ENCODE measurements around the gene PAIP2.
"Not testable (repeated sequence)": the region's sequence is repeated elsewhere in the genome, so short reads cannot be mapped to it uniquely, and the experiment has no call there.

The PAIP2 gene

GRCh38 chr5:139403787-139404483 is 62.3 kb downstream of the PAIP2 start, which contains the start of gene SPATA24:
SPATA24 (minus strand) TSS chr5:139404089; CDS start chr5:139404060, 29 bp downstream.
- Mint-ChIP-seq H3K9me3 (no peaks in the 10 kb centered on the region), H3K27me3 (no peaks in the 10 kb centered on the region), H3K4me3 (peak within 1 kb of the TSS; percentile 89), H3K4me1 (peaks cover 58% of the 10 kb centered on the region), H3K36me3 (peaks cover 7% of the 10 kb centered on the region), H3K27ac (peak within 1 kb of the TSS; percentile 85)
- ATAC-seq: peak; percentile 93

GRCh38 chr5:139404484-139404840 is 62.8 kb downstream of the PAIP2 start:
- Mint-ChIP-seq H3K4me3 (peak overlapping the region; percentile 89), H3K36me3 (peaks cover 4% of the 10 kb centered on the region), H3K9me3 (no peaks in the 10 kb centered on the region), H3K27me3 (no peaks in the 10 kb centered on the region), H3K4me1 (peaks cover 53% of the 10 kb centered on the region), H3K27ac (peak overlapping the region; percentile 85)
- no peak for ATAC-seq

GRCh38 chr5:139406963-139407362 is 65.3 kb downstream of the PAIP2 start:
- no peak for ATAC-seq
- no peak overlapping the region for H3K4me3 Mint-ChIP-seq
- peak overlapping the region; percentile 77 for H3K27ac Mint-ChIP-seq
- peaks cover 6% of the 10 kb centered on the region for H3K36me3 Mint-ChIP-seq
- peaks cover 45% of the 10 kb centered on the region for H3K4me1 Mint-ChIP-seq
- H3K9me3 Mint-ChIP-seq: no peaks in the 10 kb centered on the region
- no peaks in the 10 kb centered on the region for H3K27me3 Mint-ChIP-seq

- Mint-ChIP-seq H3K27me3 (no peaks in the 10 kb centered on the region), H3K4me3 (peak overlapping the region; percentile 0)
These were observed 65.9 kb downstream of the PAIP2 start for GRCh38 chr5:139407517-139407916.

GRCh38 chr5:139408191-139408590 is 66.5 kb downstream of the PAIP2 start:
- Mint-ChIP-seq H3K4me1 (peaks cover 33% of the 10 kb centered on the region), H3K27me3 (no peaks in the 10 kb centered on the region), H3K9me3 (no peaks in the 10 kb centered on the region), H3K36me3 (peaks cover 16% of the 10 kb centered on the region), H3K27ac (peak overlapping the region; percentile 77), H3K4me3 (no peak overlapping the region)
- no peak for ATAC-seq

More at GRCh38 chr5:139407517-139407916, 65.9 kb downstream of the PAIP2 start:
- peak; percentile 74 for ATAC-seq
- H3K9me3 Mint-ChIP-seq: no peaks in the 10 kb centered on the region
- H3K27ac Mint-ChIP-seq: peak overlapping the region; percentile 77
- peaks cover 10% of the 10 kb centered on the region for H3K36me3 Mint-ChIP-seq
- H3K4me1 Mint-ChIP-seq: peaks cover 39% of the 10 kb centered on the region

- not testable (repeated sequence) for H3K4me3 Mint-ChIP-seq, H3K27me3 Mint-ChIP-seq, ATAC-seq, H3K27ac Mint-ChIP-seq, H3K9me3 Mint-ChIP-seq
- peaks cover 22% of the 10 kb centered on the region for H3K36me3 Mint-ChIP-seq
- peaks cover 27% of the 10 kb centered on the region for H3K4me1 Mint-ChIP-seq
These were observed 67.5 kb downstream of the PAIP2 start for GRCh38 chr5:139409116-139409515.

- Mint-ChIP-seq H3K9me3 (no peaks in the 10 kb centered on the region), H3K36me3 (peaks cover 22% of the 10 kb centered on the region), H3K27me3 (no peaks in the 10 kb centered on the region), H3K27ac (no peak overlapping the region), H3K4me3 (no peak overlapping the region), H3K4me1 (peaks cover 19% of the 10 kb centered on the region)
- no peak for ATAC-seq
These were observed 68.7 kb downstream of the PAIP2 start for GRCh38 chr5:139410121-139410992.

- Mint-ChIP-seq H3K27ac (no peak overlapping the region), H3K4me1 (peaks cover 19% of the 10 kb centered on the region), H3K27me3 (no peaks in the 10 kb centered on the region), H3K4me3 (no peak overlapping the region), H3K36me3 (peaks cover 22% of the 10 kb centered on the region), H3K9me3 (no peaks in the 10 kb centered on the region)
- no peak for ATAC-seq
These were observed 69.6 kb downstream of the PAIP2 start for GRCh38 chr5:139410993-139411828.

- H3K27ac Mint-ChIP-seq: no peak overlapping the region
- no peak overlapping the region for H3K4me3 Mint-ChIP-seq
- H3K9me3 Mint-ChIP-seq: no peaks in the 10 kb centered on the region
- no peaks in the 10 kb centered on the region for H3K27me3 Mint-ChIP-seq
- peaks cover 22% of the 10 kb centered on the region for H3K36me3 Mint-ChIP-seq
- peaks cover under 1% of the 10 kb centered on the region for H3K4me1 Mint-ChIP-seq
- ATAC-seq: no peak
These were observed 71.5 kb downstream of the PAIP2 start for GRCh38 chr5:139413153-139413552.

- no peaks in the 10 kb centered on the region for H3K4me1 Mint-ChIP-seq
- H3K27ac Mint-ChIP-seq: no peak overlapping the region
- no peaks in the 10 kb centered on the region for H3K27me3 Mint-ChIP-seq
- no peak overlapping the region for H3K4me3 Mint-ChIP-seq
- peaks cover 29% of the 10 kb centered on the region for H3K36me3 Mint-ChIP-seq
- no peak for ATAC-seq
- no peaks in the 10 kb centered on the region for H3K9me3 Mint-ChIP-seq
These were observed 72.3 kb downstream of the PAIP2 start for GRCh38 chr5:139413963-139414362.

- peaks cover 36% of the 10 kb centered on the region for H3K36me3 Mint-ChIP-seq
- H3K9me3 Mint-ChIP-seq: no peaks in the 10 kb centered on the region
- H3K27ac Mint-ChIP-seq: no peak overlapping the region
- no peak for ATAC-seq
- no peaks in the 10 kb centered on the region for H3K27me3 Mint-ChIP-seq
- no peaks in the 10 kb centered on the region for H3K4me1 Mint-ChIP-seq
- no peak overlapping the region for H3K4me3 Mint-ChIP-seq
These were observed 73.0 kb downstream of the PAIP2 start for GRCh38 chr5:139414581-139415130.

- Mint-ChIP-seq H3K27me3 (no peaks in the 10 kb centered on the region), H3K4me3 (no peak overlapping the region), H3K27ac (no peak overlapping the region), H3K4me1 (no peaks in the 10 kb centered on the region), H3K9me3 (no peaks in the 10 kb centered on the region), H3K36me3 (peaks cover 42% of the 10 kb centered on the region)
- no peak for ATAC-seq
These were observed 73.7 kb downstream of the PAIP2 start for GRCh38 chr5:139415221-139415861.

- no peaks in the 10 kb centered on the region for H3K4me1 Mint-ChIP-seq
- ATAC-seq: no peak
- no peaks in the 10 kb centered on the region for H3K27me3 Mint-ChIP-seq
- no peak overlapping the region for H3K4me3 Mint-ChIP-seq
- H3K9me3 Mint-ChIP-seq: no peaks in the 10 kb centered on the region
- peaks cover 47% of the 10 kb centered on the region for H3K36me3 Mint-ChIP-seq
- no peak overlapping the region for H3K27ac Mint-ChIP-seq
These were observed 74.2 kb downstream of the PAIP2 start for GRCh38 chr5:139415869-139416268.

GRCh38 chr5:139416651-139417050 is 75.0 kb downstream of the PAIP2 start:
- H3K36me3 Mint-ChIP-seq: peaks cover 47% of the 10 kb centered on the region
- ATAC-seq: no peak
- no peak overlapping the region for H3K4me3 Mint-ChIP-seq
- no peaks in the 10 kb centered on the region for H3K9me3 Mint-ChIP-seq
- no peak overlapping the region for H3K27ac Mint-ChIP-seq
- H3K27me3 Mint-ChIP-seq: no peaks in the 10 kb centered on the region
- H3K4me1 Mint-ChIP-seq: no peaks in the 10 kb centered on the region

Measured in stimulated activated memory B cell treated with anti-CD40 and anti-IgM and Interleukin-4, amounts not matched to agents 10 μg/mL and 1 μg/mL and 100 μg/mL, for 72 hours (primary cell).